GM19099 (cell line): Measurements from ENCODE around the gene CRY1.
A peak's percentile ranks its signal among the peaks of the same experiment; 100 is the strongest.

Experiments
- POLR2A ChIP-seq: IDR thresholded peaks from 3 replicates; pipeline ENCODE4 v1.6.1; 2011; ENCODE audit warnings: low read depth; ENCODE audit not compliant: insufficient read length; ENCODE audit errors: extremely low read depth

Gene CRY1

DNA sequence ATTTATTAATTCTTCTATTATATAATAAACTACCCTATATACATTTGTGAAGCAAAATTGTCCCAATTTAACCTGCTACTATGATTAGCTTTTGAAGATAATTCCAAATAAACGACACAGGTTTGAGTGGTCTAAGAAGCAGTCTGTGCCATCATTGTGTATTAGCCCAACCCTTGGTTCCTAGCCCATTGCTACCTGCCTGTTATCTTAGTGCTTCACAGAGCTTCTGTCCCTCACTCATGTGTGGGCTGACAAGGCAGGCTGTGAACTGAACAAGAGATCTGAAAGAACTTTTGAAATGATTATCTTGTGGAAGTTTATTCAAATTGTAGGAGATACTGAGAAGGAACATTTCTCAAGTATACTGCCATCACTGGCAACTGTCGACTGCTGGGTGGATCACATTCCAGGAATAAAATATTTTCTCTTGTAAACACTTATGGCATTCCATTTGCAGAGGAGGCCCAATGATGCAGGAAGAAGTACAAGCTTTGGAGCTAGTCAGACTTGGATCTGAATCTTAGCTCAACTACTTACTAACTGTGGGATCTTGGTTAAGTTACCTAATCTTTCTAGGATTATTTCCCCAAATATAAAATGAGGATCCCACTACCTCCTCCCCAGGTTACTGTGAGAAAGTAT lies 98.6 kb downstream of the CRY1 start:
- no peak for TF ChIP-seq POLR2A

DNA sequence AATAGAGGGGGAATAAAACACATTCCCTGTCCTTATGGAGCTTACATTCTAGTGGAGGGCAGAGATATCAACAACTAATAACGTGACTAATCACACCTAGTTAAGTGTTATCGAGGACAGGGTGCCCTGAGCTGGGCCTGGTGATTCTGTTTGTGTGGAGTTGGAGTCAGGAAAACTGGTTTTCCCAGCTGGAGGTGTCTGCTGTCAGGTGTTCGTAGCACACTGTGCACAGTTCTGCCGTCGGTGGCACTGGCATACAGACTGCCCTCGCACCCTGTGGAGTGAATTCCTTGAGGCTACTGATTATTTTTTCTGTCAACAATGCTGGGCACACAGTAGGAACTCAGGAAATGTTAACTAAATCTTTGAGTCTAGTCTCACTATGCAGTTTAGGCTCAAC lies 105.5 kb downstream of the CRY1 start:
- no peak for TF ChIP-seq POLR2A

DNA sequence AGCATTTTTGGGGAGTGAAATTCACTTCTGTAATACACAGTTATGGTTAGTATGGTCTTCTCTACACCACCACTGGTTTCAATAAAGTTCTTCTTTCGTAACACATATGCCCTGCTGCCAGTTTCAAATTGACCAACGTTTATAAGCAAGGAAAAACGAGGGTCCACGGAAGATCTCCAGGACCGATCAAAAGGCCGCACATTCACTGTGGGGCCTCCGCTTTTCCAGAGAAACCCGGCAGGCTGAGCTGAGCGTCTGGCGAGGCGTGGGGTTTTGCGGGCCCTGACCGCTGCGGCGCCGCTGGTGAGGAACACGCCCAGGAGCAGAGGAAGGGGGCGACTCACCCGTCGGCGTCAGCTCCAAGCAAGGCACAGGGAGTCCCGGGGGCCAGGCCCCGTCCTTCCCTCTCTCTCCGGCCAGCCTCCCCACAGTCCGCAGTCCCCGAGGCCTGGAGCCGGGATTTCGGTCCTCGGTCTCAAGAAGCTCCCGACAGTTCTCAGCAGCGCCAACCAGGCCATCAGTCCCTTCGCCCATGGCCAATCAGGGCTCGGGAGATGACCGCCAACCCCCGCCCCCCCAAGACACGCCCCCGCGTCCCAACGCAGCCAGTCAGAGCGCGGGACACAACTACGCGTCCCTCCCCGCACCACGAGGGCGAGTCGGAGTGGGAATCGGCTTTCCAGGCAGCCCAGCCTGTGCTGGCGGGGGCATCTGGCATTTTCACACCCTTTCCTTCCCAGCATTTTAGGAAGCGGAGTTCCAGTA lies 106.5 kb downstream of the CRY1 start, which contains the start of gene MTERF2:
Gene MTERF2, minus strand, starts transcription at position 522 of the 765 bp plus-strand sequence. CDS start 8,432 bp downstream, outside the sequence.
- TF ChIP-seq POLR2A, result peak; percentile 75

DNA sequence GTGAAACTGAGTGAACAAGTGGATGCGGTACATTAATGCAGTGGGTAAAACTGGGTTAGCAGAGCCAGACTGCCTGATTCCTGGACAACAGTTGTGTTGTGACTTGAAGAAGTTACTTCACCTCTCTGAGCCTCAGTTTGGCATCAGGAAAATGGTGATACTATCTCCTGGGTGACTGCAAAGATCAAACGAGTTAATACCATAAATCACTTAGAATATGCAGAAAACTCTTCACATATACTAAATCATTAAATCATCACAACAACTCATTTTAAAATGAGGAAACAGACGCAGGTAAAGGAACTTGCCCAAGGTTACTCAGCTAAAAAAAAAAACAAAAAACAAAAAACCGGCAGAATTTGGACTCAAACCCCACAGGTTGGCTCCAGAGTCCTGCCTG lies 107.2 kb downstream of the CRY1 start:
- TF ChIP-seq POLR2A, result no peak

DNA sequence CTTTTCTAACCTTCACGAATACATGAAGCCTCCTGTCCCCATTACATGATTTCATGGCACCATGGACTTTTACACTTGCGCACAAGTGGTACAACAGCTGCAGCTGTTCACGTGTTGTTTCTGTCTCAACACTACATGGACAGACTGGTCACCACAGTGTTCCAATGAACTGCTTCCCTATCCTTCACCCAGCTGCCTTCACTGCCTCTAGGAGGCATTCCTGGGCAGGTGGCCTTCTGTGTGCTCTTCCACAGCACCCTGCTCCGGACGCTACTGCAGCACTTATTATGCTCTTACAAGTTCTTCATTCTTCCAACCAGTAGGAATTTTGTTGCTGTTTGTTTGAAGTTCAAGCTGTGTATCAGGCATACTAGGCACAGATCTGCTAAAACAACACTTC lies 107.9 kb downstream of the CRY1 start:
- no peak for TF ChIP-seq POLR2A

DNA sequence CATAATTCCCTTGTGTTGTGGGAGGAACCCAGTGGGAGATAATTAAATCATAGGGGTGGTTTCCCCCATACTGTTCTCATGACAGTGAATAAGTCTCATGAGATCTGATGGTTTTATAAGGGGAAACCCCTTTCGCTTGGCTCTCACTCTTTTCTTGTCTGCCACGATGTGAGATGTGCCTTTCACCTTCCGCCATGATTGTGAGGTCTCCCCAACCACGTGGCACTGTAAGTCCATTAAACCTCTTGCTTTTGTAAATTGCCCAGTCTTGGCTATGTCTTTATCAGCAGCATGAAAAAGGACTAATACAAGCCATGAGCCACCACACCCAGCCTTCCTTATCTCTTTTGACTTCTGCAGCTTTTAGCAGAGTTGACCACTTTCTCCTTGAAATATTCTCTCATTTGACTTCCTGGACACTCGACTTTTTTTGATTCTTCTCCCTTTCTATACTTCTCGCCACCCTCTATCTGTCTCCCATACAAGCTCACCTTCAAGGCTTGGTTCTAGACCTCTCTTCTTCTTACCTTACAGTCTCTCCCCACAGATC lies 108.7 kb downstream of the CRY1 start:
- no peak for TF ChIP-seq POLR2A

DNA sequence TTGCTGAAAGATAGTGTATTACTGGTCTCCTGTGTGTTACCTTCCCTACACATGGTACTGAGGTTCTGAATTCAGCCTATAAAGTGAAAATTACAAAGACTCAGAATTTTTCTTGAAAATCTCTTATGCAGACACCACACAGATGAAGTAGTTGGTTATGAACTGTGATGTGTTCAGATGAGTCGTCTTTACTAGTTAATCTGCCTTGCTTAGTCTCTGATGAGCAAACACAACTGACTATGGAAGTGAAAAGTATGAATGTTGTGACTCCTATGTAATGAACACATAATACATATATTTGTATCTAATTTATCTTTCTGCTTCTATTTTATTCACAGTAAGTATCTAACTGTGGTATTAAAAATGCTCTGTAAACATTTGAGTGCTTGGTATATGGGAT lies 111.1 kb downstream of the CRY1 start:
- TF ChIP-seq POLR2A, result no peak

DNA sequence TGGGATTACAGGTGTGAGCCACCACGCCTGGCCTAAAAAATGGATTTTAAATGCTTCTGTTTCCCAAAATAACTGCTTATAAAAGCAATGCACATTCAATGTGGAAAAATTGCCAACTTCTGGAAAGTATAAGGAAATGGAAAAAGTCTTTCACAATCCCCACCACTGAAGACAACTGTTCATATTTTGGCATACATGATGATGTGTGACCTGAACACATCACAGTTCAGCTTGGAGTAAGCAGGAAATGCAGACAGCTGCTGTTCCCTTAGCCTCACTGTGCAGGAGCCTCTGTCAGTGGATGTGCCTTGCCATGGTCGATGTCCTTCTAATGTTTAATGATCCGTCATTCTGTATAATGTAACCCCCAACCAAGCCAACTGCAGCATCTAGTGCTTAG lies 111.6 kb downstream of the CRY1 start:
- TF ChIP-seq POLR2A, result no peak

DNA sequence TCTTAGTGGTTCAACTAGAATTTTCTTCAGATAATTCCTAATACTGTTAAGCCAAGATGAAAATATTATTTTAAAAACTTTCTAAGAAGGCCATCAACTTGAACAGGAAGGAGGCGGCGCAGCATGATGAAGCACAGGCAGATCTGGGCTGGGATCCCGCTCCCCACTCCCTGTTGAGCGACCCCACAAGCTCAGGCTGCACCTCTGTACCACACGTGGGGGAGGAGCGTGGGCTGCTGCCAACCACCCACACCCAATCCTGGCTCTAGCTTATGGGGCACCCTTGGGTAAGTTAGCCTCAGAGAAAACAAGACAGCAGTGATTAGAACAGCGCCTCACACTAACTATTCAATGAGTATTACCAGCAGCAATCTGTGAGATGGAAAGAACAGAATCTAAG lies 112.4 kb downstream of the CRY1 start:
- no peak for TF ChIP-seq POLR2A

DNA sequence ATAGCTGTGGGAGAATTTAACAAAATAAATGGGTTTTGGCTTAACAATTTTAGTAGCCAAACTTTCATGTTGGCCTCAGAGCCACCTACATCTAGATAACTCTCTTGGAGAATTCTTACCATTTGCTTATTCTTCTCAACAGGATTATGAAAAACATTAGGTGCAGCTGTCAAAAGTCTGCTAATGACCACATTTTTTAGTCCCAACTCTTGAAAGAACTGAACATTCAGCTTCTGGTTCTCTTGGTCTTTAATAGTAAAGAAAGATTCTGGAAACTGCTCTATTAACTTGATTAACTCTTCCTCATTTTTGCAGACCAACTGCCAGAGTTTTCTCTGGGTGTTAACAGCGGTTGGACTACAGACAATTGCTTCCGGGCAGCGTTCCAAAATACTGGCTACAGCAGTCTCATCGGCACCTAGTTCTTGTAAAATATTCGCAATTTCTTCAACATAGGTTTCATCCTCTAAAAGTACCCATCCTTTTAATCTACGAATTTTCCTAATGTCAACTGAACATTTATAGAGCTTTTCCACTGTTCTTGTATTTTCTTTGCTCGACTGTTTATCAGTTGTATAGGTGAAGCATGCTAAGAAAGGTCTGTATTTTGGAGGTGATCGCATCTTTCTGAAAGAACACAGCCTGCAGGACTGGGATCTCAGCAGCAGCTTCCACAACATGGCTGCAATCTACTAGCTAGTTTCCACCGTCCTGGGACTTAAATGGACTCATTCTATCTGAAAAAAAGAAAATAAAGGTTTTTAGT lies 115.1 kb downstream of the CRY1 start:
- TF ChIP-seq POLR2A, result no peak

DNA sequence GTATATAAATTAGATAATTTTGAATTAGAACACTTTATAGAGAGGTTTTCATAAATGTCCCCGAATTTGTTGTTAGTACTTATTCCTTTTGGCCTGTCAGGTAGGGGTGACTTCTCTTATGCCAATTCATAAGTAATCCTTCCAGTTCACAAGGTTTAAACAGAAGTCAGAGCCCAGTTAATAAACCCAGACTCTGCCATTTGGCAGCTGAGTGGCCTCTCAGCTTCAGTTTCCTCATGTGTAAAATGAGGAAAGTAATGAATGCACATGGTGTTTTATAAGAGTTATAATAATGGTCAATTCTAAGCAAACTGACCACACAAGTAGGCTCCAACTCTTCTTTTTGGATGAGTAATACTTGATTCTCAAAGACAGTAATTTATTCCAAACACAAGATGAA lies 116.7 kb downstream of the CRY1 start:
- TF ChIP-seq POLR2A, result no peak

DNA sequence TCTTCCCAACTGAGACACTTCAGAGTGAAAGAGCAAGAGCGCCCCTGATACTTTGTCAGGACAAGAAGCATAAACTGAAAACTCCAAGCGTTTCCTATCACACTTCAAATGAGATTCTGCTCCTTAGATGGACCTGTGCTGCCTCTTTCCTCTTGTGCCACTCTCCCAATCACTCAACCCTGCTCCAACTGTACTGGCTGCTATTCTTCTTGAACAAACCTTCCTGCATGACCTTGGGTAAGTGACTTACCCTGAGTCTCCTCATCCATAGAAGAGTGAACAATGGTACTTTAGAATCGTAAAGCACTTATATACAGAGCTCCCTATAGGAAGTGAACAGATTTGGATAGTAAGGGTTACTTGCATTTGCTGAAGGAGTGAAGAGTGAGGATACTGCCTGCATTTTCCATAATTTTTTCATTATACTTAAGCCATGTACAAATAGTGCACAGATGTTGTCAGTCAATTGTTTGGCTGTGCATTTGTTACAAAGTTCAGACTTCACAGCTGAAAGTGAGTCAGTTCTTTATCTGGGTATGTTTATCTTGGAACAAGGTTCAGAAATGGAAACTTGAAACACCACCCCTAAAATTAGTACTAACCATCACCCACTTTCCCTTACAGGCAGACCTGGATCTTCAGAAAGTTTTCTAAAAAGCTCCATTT lies 117.2 kb downstream of the CRY1 start:
- TF ChIP-seq POLR2A, result no peak

DNA sequence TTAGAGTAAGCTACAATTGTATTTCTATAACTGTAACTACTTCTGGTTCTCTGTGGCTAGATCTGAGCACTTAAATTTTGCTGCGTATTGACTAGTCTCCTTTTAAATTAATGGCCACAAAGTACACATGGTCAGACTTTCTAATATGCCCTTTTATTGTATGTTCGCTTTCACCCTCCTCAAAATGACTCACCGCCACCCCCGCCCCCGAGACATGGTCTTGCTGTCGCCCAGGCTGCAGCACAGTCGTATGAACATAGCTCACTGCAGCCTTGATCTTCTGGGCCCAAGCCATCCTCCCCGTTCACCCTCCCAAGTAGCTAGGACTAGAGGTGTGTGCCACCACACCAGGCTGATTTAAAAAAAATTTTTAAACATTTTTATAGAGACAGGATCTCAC lies 118.3 kb downstream of the CRY1 start:
- TF ChIP-seq POLR2A, result no peak

DNA sequence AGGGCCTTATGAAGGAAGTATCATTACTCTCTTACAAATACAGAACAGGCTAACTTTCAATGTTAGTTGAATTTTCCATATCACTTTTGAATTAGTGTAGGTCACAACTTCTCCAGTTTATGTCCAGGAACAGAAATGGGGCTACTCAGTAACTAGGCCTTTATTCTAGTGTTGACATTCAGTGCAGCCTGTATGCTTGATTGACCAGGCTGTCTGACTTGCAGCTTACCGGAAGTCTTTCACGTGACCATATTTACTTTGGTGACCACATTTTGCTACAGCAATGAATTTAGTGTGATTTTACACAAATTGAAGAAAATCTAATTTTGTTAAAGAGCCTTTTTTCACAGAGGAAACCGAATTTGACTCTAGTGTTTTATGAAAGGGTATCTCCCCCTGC lies 118.8 kb downstream of the CRY1 start:
- no peak for TF ChIP-seq POLR2A

DNA sequence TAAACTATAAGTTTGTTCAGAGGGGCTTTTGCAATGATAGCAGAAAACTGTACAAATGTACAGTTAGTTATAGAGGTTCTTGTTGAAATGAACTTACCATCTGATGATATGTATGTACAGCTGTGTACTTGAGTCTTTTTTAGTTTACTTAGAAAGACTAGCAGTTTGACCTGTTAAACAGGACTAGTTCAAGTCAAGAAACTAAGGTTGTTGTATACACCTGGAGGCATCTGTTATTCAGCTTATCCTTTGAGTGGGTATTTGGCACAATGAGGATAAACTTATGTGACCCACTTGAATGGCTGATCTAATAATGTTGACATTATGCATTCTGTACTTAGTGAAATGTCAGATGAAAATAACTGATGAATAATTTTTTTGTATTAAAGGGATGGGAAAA lies 119.8 kb downstream of the CRY1 start:
- TF ChIP-seq POLR2A, result no peak

DNA sequence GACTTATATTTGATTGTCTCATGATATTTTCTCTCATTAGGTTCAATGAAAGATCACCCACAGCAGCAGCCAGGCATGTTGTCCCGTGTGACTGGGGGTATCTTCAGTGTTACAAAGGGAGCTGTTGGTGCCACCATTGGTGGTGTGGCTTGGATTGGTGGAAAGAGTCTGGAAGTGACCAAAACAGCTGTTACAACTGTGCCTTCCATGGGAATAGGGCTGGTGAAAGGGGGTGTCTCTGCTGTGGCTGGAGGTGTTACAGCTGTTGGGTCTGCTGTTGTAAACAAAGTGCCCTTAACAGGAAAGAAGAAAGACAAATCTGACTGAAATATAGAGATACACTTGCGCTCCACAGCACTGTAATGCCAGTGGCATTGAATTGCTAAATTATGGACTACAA lies 122.3 kb downstream of the CRY1 start:
- TF ChIP-seq POLR2A, result no peak

DNA sequence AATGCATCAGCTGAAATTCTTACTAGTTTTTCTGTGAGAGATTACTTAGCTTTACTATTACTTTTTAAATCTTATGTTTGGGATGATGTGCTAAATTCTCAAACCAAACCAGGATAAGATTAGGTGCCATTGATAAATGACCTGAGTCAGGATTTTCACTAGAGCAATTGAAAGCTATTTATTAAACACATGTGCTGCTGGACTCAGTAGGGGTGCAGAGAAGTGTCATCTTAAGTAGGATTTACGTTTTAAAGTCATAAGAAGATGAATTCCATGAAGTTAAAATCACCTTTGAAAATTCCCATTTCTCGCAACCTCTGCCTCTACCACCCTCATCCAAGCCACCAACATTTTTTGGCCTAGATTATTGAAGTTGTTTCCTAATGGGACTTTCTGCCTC lies 128.8 kb downstream of the CRY1 start:
- no peak for TF ChIP-seq POLR2A
